Stimulated activated naive CD8-positive, alpha-beta T cell treated with anti-CD3 and anti-CD28 coated beads, Interleukin-15, Interleukin-2, amounts not matched to agents 100 U/mL and 50 U/mL, for 24 hours (primary cell): ENCODE measurements around the gene TNIP1.

ENCODE experiments used
- ATAC-seq: fragments of 150-1000 bp; cut with Tn5 transposase; one replicate; pipeline ENCODE4 v1.10.0; 2021
- DNase-seq: peaks from one replicate; pipeline ENCODE4 v3.0.0; 2021

The TNIP1 gene

DNA sequence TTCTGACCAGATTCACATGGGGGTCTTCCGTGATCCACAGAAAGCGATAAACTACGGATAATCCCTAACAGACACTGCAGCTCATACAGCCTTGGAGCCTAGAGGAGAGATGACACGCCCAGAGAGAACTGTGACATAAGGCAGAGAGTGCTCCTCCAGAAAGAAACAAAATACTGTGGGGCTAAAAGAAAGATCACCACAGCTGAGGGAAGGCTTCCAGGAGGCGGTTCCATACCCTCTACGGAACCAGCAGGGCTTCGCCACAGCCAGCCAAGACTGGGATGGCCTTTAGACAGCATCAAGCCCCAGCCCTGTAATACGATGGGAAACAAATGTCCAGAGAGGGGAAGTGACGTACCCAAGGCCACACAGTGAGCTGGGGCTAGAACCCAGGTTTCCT is 41.2 kb downstream of the TNIP1 start:
- no peak for ATAC-seq
- no peak for DNase-seq

GRCh38 chr5:151038801-151039238 is 42.0 kb downstream of the TNIP1 start:
- peak; percentile 85 for ATAC-seq
- peak; percentile 43 for DNase-seq

GRCh38 chr5:151038412-151038745 is 42.5 kb downstream of the TNIP1 start:
- DNase-seq = no peak
- no peak for ATAC-seq

- no peak for DNase-seq
- ATAC-seq = no peak
Observed at GRCh38 chr5:151037561-151038411, 43.0 kb downstream of the TNIP1 start.

DNA sequence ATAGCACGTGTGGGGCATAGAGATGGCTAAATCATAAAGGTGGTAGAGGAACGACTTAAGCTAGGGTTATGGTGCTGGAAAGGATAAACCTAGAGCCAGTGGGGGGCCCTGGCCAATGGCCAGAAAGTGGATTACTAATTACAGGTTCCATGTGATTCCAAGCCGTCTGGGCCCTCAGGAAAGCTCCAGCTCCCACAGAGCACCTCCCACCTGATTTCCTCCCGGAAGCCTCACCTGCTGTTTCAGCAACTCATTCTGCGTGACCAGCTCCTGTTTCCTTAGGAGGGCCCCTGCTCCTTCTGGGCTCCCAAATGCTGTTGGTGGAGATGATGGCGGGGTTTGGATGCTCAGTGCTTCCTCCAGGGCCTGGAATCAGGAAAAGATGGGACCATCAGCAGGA is 44.3 kb downstream of the TNIP1 start:
- ATAC-seq (no peak), DNase-seq (no peak)

GRCh38 chr5:151034422-151035379 is 46.1 kb downstream of the TNIP1 start:
- ATAC-seq (peak; percentile 12), DNase-seq (no peak)

GRCh38 chr5:151033217-151033934 is 47.5 kb downstream of the TNIP1 start:
- DNase-seq (no peak), ATAC-seq (no peak)

DNA sequence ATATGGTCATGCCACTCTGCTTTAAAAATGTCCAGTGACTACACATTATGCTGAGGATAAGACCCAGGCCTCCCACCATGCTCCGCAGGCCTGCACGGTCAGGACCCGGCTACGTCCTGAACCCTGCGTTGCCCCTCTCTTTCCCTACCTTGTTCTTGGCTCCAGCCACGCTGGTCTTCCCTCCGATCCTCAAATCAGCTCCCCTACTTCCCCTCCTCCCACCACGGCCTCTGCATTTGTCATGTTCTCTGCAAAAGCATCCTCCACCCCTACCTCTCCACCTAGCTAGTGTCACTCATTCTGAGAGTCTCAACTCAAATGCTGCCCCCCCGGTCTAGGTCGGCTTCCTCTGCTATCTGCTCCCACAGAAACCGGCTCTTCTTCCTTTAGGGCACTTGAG is 49.3 kb downstream of the TNIP1 start:
- ATAC-seq (no peak), DNase-seq (no peak)

DNA sequence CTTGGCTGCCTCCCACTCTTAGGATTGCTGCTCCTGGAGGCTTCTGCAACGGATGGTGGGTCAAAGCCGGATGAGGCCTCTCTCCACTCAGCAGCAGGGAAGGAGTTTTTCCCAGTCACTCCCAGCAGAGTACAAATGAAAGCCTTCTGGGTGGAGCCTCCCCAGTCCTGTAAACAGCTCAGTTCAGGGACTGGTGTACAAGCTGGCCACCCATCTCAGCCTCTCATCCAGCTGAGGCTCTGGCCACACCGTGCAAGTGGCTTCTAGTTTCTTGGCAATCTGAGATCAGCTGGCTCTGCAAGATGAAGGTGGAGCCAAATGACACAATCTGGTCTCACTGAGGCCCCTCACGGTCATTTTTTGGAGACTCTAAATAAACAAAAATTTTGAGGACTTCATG is 50.5 kb downstream of the TNIP1 start:
- no peak for DNase-seq
- no peak for ATAC-seq

DNA sequence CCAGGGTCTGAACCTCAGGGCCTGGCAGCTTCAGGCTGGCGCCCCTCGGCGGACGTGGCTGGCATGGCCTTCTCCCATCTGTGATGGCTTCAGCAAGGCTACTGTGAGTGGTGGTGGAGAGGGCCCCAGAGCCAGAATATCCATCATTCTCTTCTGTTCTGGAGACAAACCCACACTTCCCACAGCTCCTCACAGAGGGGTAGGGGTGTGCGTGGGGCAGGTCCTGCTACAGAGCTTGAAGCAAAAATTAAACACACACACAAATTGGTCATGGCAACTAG is 50.8 kb downstream of the TNIP1 start:
- no peak for DNase-seq
- no peak for ATAC-seq

DNA sequence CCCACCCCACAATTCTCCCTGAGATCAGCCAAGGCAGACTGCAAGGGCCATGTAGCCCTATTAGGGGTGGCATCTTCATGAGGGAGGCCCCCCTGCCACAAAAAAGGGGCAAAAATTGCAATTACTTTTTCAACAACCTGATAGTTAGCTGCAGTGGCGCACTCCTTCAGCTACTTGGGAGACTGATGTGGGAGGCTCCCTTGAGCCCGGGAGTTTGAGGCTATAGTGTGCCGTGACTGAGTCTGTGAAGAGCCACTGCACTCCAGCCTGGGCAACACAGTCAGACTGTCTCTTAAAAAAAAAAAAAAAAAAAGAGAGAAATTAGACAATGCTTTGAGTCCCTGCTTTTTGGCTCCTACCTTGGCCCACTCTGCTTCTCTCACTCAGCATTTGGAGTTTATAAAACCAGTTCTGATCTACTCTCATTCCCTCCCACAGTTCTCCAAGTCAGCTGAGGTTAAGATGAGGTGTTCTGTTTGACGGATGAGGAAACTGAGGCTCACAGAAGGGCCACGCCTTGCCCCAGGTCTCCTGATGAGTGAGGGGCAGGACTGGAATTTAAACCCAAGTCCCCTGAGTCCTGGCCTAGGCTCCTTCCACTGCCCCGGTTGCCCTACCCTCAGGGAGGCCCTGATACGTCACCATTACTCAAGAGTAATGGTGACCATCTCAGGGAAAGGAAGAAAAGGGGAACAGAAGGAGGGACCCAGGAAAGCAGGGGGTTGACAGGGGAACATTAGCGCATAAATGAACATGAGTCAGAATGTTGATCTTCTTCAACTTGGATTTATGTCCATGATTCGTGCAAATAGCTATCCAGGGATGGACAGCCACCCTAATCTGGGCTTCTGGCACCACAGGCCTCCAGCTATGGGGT is 51.4 kb downstream of the TNIP1 start:
- DNase-seq = no peak
- ATAC-seq = no peak

GRCh38 chr5:151028717-151029116 is 52.1 kb downstream of the TNIP1 start:
- DNase-seq = no peak

GRCh38 chr5:151027961-151028479 is 52.8 kb downstream of the TNIP1 start:
- ATAC-seq (no peak), DNase-seq (no peak)

More at GRCh38 chr5:151028717-151029116, 52.1 kb downstream of the TNIP1 start:
- ATAC-seq = no peak

GRCh38 chr5:151026679-151027078 is 54.2 kb downstream of the TNIP1 start:
- no peak for DNase-seq
- no peak for ATAC-seq

DNA sequence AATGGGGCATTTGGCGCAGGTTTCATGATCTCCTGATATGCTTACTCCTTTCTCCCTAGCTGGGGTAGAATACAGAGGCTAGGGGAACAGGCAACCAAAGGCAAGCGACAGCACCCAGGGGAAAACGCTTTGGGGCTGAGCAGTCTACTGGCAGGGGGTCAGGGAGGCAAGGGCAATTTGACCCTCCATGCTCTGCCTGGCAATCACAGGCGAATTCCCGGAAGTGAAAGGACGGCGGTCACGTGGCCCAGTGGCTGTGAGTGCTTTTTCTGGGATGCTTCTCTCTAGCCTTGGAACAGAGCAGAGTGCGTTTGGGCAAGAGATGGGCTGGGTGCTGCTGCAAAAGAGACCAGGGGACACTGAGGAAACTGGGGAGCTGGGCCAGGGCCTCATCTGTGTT is 54.7 kb downstream of the TNIP1 start:
- no peak for DNase-seq

DNA sequence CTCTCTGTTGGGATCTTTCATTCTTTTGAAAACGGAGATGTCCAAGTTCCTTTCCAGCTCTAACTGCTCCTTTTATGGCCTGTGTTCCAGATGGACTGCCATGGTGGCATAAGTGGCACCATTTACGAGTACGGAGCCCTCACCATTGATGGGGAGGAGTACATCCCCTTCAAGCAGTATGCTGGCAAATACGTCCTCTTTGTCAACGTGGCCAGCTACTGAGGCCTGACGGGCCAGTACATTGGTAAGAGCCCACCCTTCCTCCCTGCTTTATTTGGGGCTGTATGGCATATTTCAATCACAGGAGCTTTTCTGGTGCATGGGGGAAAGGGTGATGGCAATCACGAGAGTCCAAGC is 55.6 kb downstream of the TNIP1 start:
- no peak for ATAC-seq
- DNase-seq = no peak

More for the DNA sequence above, 54.7 kb downstream of the TNIP1 start:
- no peak for ATAC-seq

GRCh38 chr5:151024440-151025249 is 56.2 kb downstream of the TNIP1 start:
- DNase-seq (no peak), ATAC-seq (no peak)

DNA sequence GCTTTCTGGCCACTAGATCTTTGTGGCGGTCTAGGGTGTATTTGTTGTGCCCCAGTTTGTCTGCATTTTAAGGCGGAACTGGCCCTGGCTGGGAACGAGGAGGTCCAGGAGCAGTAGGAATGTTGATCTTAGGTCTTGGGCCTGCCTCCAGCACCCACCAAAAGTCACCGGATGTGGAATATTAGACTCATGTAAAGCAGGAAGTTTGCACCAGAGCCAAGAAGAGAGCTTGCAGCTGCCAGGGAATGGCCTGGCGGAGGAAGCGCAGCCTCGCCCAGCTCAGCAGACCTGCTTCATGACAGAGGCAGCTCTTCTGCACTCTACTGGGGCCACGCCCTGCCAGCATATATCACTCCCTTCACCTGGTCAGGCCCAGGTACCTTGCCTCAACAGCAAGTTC is 57.2 kb downstream of the TNIP1 start:
- ATAC-seq = no peak
- no peak for DNase-seq

GRCh38 chr5:151023047-151023615 is 57.7 kb downstream of the TNIP1 start:
- DNase-seq (no peak), ATAC-seq (no peak)

GRCh38 chr5:151022511-151023018 is 58.3 kb downstream of the TNIP1 start:
- ATAC-seq (peak; percentile 14), DNase-seq (no peak)
